ENCODE results near the gene GUCY2C. TPM values are rescaled to one million over a fixed set of nuclear protein-coding genes. Genes with fewer than 3 reads are reported as not detected.

The GUCY2C gene
- total RNA-seq, 4 donors from 2014 or later = not detected

- ATAC-seq (ENCODE audit: low FRiP score) (no peak), DNase-seq (ENCODE audit: low spot score) (no peak)
- no peak for TF ChIP-seq CTCF (IDR thresholded peaks at IDR 0.05)
Measured at GRCh38 chr12:14613718-14614117, 82.7 kb downstream of the GUCY2C start.

- no peak for DNase-seq (ENCODE audit: low spot score)
- no peak for TF ChIP-seq CTCF (IDR thresholded peaks at IDR 0.05)
- no peak for ATAC-seq (ENCODE audit: low FRiP score)
Measured at GRCh38 chr12:14612898-14613445, 83.4 kb downstream of the GUCY2C start.

- TF ChIP-seq CTCF (IDR thresholded peaks at IDR 0.05) = no peak
- DNase-seq (ENCODE audit: low spot score) (no peak), ATAC-seq (ENCODE audit: low FRiP score) (no peak)
Measured at GRCh38 chr12:14612250-14612649, 84.1 kb downstream of the GUCY2C start.

- DNase-seq (ENCODE audit: low spot score) (no peak), ATAC-seq (ENCODE audit: low FRiP score) (no peak)
- TF ChIP-seq CTCF (IDR thresholded peaks at IDR 0.05) = no peak
Measured at GRCh38 chr12:14611640-14612203, 84.7 kb downstream of the GUCY2C start.

- ATAC-seq (ENCODE audit: low FRiP score) (no peak), DNase-seq (ENCODE audit: low spot score) (no peak)
- no peak for TF ChIP-seq CTCF (IDR thresholded peaks at IDR 0.05)
Measured at GRCh38 chr12:14607568-14607967, 88.8 kb downstream of the GUCY2C start.

GRCh38 chr12:14605401-14605989 is 90.9 kb downstream of the GUCY2C start:
- no peak for DNase-seq (ENCODE audit: low spot score)
- TF ChIP-seq CTCF (IDR thresholded peaks at IDR 0.05) = no peak
- no peak for ATAC-seq (ENCODE audit: low FRiP score)
